HCT116 (cell line): ENCODE data around the gene TCEA3. TPM values are rescaled to one million over a fixed set of nuclear protein-coding genes. Genes with fewer than 3 reads are reported as not detected.

ENCODE experiments used
- ATAC-seq: fragments of 200-7000 bp; cut with Tn5 transposase; 2 replicates; pipeline ENCODE4 v1.9.1; 2020; ENCODE audit warnings: mild to moderate bottlenecking, moderate library complexity
- BruUV-seq: library from RNA; stranded (reverse); fragments of 400-500 nt; replicated peaks from 2 replicates; lab custom pipeline; 2021; lab: Mats Ljungman, UMichigan
- CTCF ChIA-PET: fragments of 300-600 bp; sonication (Branson Sonifier 250); formaldehyde crosslinking; loops from one replicate; lab custom pipeline; 2021; ENCODE audit warnings: antibody characterized with exemption; lab: Charles Lee
- POLR2A ChIA-PET: fragments of 300-600, 350-600 bp; sonication (Branson Sonifier 250); formaldehyde crosslinking; loops from one replicate; lab custom pipeline; 2021; ENCODE audit warnings: antibody characterized with exemption; lab: Charles Lee
- RAD21 ChIA-PET, 2 experiments: fragments of 300-600 bp; sonication (Branson Sonifier 250); formaldehyde crosslinking; loops; one replicate each; lab custom pipeline; 2023; ENCODE audit warnings: low total read pairs in 2 of 2; ENCODE audit not compliant: uncharacterized antibody in 2 of 2, unreplicated experiment in 2 of 2, low non-redundant PET in 1 of 2; lab: Charles Lee
- DNase-seq: peaks from one replicate; pipeline ENCODE4 v3.0.0-alpha.2; 2010; ENCODE audit warnings: low read depth, low spot score
- H2AFZ ChIP-seq: fragments of 200-600 bp; shearing (Covaris generic), sonication (generic); 2 replicates; pipeline ENCODE4 v1.6.1; 2017; ENCODE audit warnings: low read depth, mixed run types, mixed read lengths, antibody characterized with exemption, low read length; ENCODE audit not compliant: poor library complexity, severe bottlenecking
- H3K27ac ChIP-seq: 2 replicates; pipeline ENCODE4 v1.5.1; 2012; ENCODE audit warnings: low read depth, low read length
- H3K27me3 ChIP-seq: fragments of 200-600 bp; sonication (generic); 2 replicates; pipeline ENCODE4 v1.6.1; 2016; ENCODE audit warnings: mixed run types, low read length, mixed read lengths; ENCODE audit not compliant: insufficient read depth
- H3K36me3 ChIP-seq, 2 experiments: fragments of 200-500 bp in 1 of 2; fragments of 200-600 bp in 1 of 2; sonication (Bioruptor generic) in 1 of 2; sonication (generic) in 1 of 2; 2 replicates each; pipeline versions ENCODE4 v1.5.1 to v1.6.1; 2014 to 2016; ENCODE audit warnings: low read length in 2 of 2, inconsistent platforms in 1 of 2, mixed read lengths in 1 of 2, mixed run types in 1 of 2; ENCODE audit not compliant: insufficient read depth in 2 of 2, control insufficient read depth in 1 of 2
- H3K4me1 ChIP-seq, 2 experiments: fragments of 200-600 bp in 1 of 2; sonication (generic) in 1 of 2; 2 replicates each; pipeline versions ENCODE4 v1.5.1 to v1.6.1; 2012 to 2017; ENCODE audit warnings: low read length in 2 of 2, inconsistent platforms in 1 of 2, mild to moderate bottlenecking in 1 of 2, mixed read lengths in 1 of 2, mixed run types in 1 of 2, moderate library complexity in 1 of 2; ENCODE audit not compliant: insufficient read depth in 2 of 2, control insufficient read depth in 1 of 2
- H3K4me2 ChIP-seq: fragments of 200-600 bp; sonication (generic); 2 replicates; pipeline ENCODE4 v1.6.1; 2017; ENCODE audit warnings: mixed run types, low read length, mixed read lengths
- H3K4me3 ChIP-seq, 2 experiments: fragments of 200-600 bp in 1 of 2; sonication (generic) in 1 of 2; replicated peaks in 1 of 2; 2 replicates each; pipeline ENCODE4 v1.5.1; 2011 to 2016; ENCODE audit warnings: low read length in 2 of 2, control low read depth in 1 of 2, low read depth in 1 of 2, mild to moderate bottlenecking in 1 of 2, mixed read lengths in 1 of 2, mixed run types in 1 of 2
- H3K79me2 ChIP-seq: fragments of 200-600 bp; sonication (generic); 2 replicates; pipeline ENCODE4 v1.6.1; 2017; ENCODE audit warnings: mild to moderate bottlenecking, mixed run types, low read length, moderate library complexity, mixed read lengths; ENCODE audit not compliant: insufficient read depth
- H3K9ac ChIP-seq: fragments of 200-600 bp; sonication (generic); 2 replicates; pipeline ENCODE4 v1.6.1; 2016; ENCODE audit warnings: low read length, mixed read lengths
- H3K9me2 ChIP-seq: fragments of 200-600 bp; sonication (generic), shearing (Covaris generic); 2 replicates; pipeline ENCODE4 v1.6.1; 2017; ENCODE audit warnings: mixed run types, mild to moderate bottlenecking, moderate library complexity; ENCODE audit not compliant: insufficient read depth
- H3K9me3 ChIP-seq, 2 experiments: fragments of 200-500 bp in 1 of 2; fragments of 200-600 bp in 1 of 2; sonication (Bioruptor generic) in 1 of 2; sonication (generic) in 1 of 2; 2 replicates each; pipeline ENCODE4 v1.6.1; 2014 to 2017; ENCODE audit warnings: low read length in 2 of 2, mixed read lengths in 2 of 2, inconsistent platforms in 1 of 2, low read depth in 1 of 2, mild to moderate bottlenecking in 1 of 2, mixed run types in 1 of 2, moderate library complexity in 1 of 2; ENCODE audit not compliant: control insufficient read depth in 1 of 2, insufficient read depth in 1 of 2
- H4K20me1 ChIP-seq: fragments of 200-600 bp; sonication (generic), shearing (Covaris generic); 2 replicates; pipeline ENCODE4 v1.6.1; 2017; ENCODE audit warnings: mixed run types, mild to moderate bottlenecking, moderate library complexity; ENCODE audit not compliant: insufficient read depth
- EZH2phosphoT487 ChIP-seq: fragments of 200-600 bp; IDR thresholded peaks from 2 replicates; pipeline ENCODE4 v1.6.1; 2018; ENCODE audit warnings: antibody characterized with exemption, borderline replicate concordance
- TCF7L2 ChIP-seq: IDR thresholded peaks from 2 replicates; pipeline ENCODE4 v1.7.0; 2011; ENCODE audit warnings: borderline replicate concordance, inconsistent platforms; ENCODE audit not compliant: insufficient read depth, insufficient read length; ENCODE audit errors: extremely low read depth
- intact Hi-C: fragments of 100-400 bp; cut with micrococcal nuclease; formaldehyde crosslinking; loops from 2 replicates; pipeline ENCODE4 v1.10.0; 2022
- total RNA-seq: library from RNA; stranded (reverse); gene quantifications from one replicate; pipeline ENCODE4 v1.2.1, GENCODE V29; 2021; ENCODE audit not compliant: unreplicated experiment

TCEA3 gene
- total RNA-seq, 1 experiment from 2014 or later = 3.7 TPM

- no peak overlapping the region for H3K27ac ChIP-seq
- peaks cover 3 to 29% of the 10 kb centered on the region in 2 experiments; a peak in 3 of 4 replicates for H3K4me1 ChIP-seq
- RAD21 ChIA-PET = no interaction called here
- H3K4me2 ChIP-seq = no peak overlapping the region
- no peaks in the 10 kb centered on the region for H3K9me3 ChIP-seq
- no peak overlapping the region for H3K9ac ChIP-seq
- H3K4me3 ChIP-seq = no peak overlapping the region
- no peaks in the 10 kb centered on the region for H3K27me3 ChIP-seq
- ATAC-seq (no peak), DNase-seq (no peak)
- no TSS peak for BruUV-seq
- no peaks in the 10 kb centered on the region for H3K9me2 ChIP-seq
- H4K20me1 ChIP-seq = peaks cover 30% of the 10 kb centered on the region; the same call in 1 of the 2 replicates
- POLR2A ChIA-PET = no interaction called here
- H3K36me3 ChIP-seq = peaks cover 48 to 68% of the 10 kb centered on the region in 2 experiments
- CTCF ChIA-PET = no interaction called here
- intact Hi-C loops = no loop called here
- TF ChIP-seq EZH2phosphoT487 (no peak), TCF7L2 (no peak)
- H2AFZ ChIP-seq = no peak overlapping the region
- peaks cover 98% of the 10 kb centered on the region for H3K79me2 ChIP-seq
These were observed 92.8 kb downstream of the TCEA3 start for GRCh38 chr1:23331713-23332112.

Other genes starting within 250 kb of the TCEA3 start
- 3.5 TPM for gene HTR1D, start 207.2 kb downstream of the TCEA3 start, total RNA-seq
- 194 TPM for gene HNRNPR, start 80.5 kb downstream of the TCEA3 start, total RNA-seq
- gene ZNF436, start 54.9 kb downstream of the TCEA3 start, total RNA-seq = 8.1 TPM
- gene ASAP3, start 59.4 kb upstream of the TCEA3 start, total RNA-seq = 19.7 TPM
- gene E2F2, start 106.5 kb upstream of the TCEA3 start, total RNA-seq = 16.3 TPM
- gene ID3, start 134.8 kb upstream of the TCEA3 start, total RNA-seq = 183 TPM